Left colon (tissue), 2 donors: ENCODE data around the gene PTPN22. TPM values are rescaled to one million over a fixed set of nuclear protein-coding genes. Genes with fewer than 3 reads are reported as not detected.
A peak's percentile ranks its signal among the peaks of the same experiment; 100 is the strongest.

ENCODE experiments used
- ATAC-seq: fragments of 200-7000 bp; cut with Tn5 transposase; one replicate; pipeline ENCODE4 v1.9.1; 2020; ENCODE audit warnings: mild to moderate bottlenecking, moderate library complexity
- DNase-seq, 2 donors: peaks; one replicate each; pipeline ENCODE4 v3.0.0-alpha.2; 2020
- intact Hi-C, 2 donors: fragments of 100-400 bp; cut with DNase I in 1 of 2; cut with micrococcal nuclease in 1 of 2; formaldehyde crosslinking; loops; one replicate each; pipeline versions ENCODE4 v1.11.2 to v1.14.0; 2022; cut with DNase I, micrococcal nuclease
- total RNA-seq, 2 donors: library from RNA; stranded (reverse); fragmentation: NEBNext Ultra II Directional; extraction: Animal tissue kit (Norgen Biotek cat#: 25700); gene quantifications; one replicate each; pipeline ENCODE4 v1.2.1, GENCODE V29; 2021
- donor health status: DM: no; HTN: no; CAD: no.
- donor health status: DM: yes; HTN: yes; CAD: no.

Gene PTPN22
- total RNA-seq, 2 donors from 2014 or later, result 5.6 to 5.7 TPM

DNA sequence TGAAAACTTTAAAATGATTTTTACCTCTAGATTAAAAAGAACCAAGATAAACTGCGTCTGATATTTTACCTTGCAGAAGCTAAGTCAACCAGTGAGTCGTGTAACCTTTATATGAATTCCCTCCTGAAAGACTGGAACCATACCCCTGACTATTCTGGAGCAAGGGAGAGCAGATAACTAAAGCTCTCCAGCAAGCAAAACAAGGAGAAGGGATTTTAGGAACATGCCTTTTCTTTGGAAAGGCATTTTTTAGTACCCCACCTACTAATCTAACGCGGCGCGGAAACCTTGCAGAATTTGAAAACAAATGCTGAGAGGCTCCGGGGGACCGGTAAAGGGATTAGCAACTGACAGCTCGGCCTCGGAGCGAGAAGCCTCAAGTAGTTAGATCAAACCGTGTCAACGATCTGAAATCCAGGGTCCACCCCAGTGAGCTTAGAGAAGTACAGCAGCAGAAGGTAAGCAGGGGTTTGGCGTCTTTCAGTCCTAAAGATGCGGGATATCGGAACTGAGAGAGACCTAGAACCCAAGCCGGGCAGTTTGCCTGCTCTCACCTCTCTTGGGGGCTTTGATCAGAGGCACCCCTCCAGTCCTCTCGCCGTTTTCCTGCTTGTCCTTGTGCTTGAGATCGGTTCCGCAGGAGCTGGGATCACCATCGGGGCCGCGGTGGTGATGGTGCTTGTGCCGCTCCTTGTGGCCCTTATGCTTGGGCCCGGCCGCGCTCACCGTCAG, 60.2 kb downstream of the PTPN22 start:
- ATAC-seq (peak; percentile 44), DNase-seq (peak; percentile 59 to 71)
- intact Hi-C loops, result no loop called here

DNA sequence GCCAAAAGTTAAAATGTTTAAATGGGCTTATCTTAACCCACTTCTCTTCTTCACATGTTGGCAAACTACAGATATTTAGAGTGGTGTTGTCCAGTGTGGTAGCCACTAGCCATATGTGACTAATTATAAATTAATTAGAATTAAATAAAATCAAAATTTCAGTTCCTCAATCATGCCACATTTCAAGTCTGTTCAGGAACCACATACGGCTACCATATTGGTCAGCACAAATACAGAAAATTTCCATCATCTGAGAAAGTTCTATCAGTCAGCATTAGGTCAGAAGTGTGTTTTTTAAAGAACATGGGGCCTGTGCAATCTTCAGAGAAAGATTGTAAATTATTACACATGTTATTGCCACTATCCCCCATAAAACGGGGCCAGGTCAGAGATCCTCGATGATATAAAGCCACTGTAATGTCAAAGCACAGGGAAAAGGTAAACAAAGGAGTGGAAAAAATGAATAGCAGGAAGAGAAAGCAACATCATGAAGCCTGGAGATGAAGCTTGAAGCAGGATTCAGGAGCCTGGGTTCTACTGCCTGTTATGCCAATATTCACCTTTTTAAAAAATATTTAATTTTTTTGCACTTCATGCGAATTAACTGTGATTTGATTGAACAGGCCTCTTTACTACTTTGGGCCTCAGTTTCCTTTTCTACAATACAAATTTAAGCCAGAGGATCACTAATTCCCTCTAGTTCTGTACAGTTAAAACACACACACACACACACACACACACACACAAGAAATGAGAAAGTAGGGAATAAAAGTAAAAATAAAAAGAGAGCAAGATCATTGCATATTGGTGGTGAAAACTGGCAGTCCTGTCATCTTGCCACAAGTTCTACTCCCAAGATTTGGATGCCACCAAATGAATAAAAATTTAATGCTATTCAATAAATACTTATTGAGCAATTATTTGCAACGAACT, 61.6 kb downstream of the PTPN22 start:
- peak; percentile 20 to 61 for DNase-seq
- intact Hi-C loops, result no loop called here
- peak; percentile 47 for ATAC-seq

DNA sequence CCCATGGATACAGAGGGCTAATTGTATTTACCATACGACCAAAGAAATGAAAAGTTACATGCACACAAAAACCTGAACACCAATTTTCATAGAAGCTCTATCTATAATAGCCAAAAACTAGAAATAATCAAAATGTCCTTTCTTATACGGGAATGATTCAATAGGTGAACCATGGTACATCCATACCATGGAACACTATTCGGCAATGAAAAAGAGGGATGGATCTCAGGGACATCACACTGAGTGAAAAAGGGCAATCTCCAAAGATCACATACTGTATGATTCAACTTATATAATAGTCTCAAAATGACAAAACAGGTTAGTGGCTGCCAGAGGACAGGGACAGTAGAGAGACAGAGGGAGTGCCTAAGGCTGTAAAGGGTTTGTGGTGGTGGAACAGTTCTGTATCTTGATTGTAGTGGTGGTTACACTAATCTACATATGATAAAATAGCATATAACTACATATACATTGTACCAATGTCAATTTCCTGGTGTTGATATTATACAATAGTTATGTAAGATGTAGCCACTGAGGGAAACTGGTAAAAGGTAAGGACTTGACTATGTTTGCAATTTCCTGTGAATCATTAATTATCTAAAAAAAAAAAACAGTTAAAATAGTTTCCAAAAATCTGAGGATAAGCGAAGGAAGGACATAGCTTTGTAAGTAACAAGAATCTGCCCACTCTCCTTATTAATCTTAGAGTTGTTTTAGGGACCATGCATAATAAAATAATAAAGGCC, 62.9 kb downstream of the PTPN22 start:
- ATAC-seq (peak; percentile 35), DNase-seq (no peak)
- intact Hi-C loops, result no loop called here

DNA sequence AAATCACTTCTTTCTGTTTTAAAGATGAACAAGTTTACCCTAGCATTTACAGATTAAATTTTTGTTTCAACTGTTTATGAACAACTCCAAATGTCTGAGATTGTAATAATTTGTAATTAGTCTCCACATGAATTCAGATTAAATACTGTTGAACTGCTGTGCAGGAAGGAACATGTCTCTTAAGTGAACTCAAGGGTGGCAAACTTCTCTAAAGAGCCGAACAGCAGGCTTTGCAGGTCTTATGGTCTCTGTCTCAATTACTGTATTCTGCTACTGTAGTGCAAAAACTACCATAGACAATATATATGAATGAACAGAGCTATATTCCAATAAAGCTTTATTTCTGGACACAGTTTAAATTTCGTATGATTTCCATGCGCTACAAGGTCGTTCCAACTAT, 65.9 kb downstream of the PTPN22 start:
- DNase-seq (no peak), ATAC-seq (no peak)
- intact Hi-C loops, result no loop called here

DNA sequence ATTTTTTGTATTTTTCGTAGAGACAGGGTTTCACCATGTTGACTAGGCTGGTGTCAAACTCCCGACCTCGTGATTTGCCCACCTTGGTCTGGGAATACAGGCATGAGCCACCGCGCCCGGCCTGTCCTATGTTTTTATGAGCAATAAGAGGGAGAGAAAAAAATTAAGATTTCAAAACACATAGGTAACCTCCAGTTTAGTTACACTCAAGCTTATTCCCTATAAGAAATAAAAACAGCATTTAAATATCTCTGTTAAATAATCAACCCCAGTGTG, 66.3 kb downstream of the PTPN22 start:
- intact Hi-C loops, result no loop called here
- ATAC-seq (no peak), DNase-seq (no peak)

DNA sequence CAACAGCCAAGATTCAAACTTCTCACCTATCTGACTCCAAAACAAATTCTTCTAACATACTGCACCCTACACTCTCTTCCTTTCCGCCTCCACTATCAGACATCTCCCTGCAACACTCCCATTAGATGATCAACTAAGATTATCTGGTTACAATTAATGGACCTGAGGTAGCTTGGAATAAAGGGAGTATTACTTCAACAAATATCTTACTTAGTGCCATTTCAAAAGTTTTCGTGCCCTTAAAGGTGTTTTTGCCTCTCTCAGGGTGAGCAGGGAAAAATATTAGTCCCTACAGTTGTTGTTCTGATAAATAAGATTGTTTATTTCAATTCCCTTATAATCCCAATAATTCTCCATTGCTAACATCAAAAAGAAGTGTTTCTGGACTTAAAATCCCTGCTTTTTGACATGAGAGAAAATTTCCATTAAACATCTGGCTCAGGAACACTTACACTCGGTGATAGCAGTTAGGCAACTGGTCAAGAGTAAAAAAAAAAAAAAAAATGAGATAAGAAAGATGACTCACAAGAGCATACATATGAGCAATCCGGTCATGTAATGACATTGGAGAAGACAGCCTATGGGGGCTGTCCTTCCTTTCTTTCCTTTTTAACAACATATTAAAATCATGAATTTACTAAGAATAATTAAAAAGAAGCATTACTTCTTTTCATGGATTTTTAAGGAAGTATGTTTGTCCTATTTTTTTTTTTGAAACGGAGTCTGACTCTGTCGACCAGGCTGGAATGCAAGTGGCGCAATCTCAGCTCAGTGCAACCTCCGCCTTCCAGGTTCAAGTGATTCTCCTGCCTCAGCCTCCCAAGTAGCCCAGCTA, 66.9 kb downstream of the PTPN22 start:
- DNase-seq, result no peak
- intact Hi-C loops, result no loop called here
- peak; percentile 70 for ATAC-seq

DNA sequence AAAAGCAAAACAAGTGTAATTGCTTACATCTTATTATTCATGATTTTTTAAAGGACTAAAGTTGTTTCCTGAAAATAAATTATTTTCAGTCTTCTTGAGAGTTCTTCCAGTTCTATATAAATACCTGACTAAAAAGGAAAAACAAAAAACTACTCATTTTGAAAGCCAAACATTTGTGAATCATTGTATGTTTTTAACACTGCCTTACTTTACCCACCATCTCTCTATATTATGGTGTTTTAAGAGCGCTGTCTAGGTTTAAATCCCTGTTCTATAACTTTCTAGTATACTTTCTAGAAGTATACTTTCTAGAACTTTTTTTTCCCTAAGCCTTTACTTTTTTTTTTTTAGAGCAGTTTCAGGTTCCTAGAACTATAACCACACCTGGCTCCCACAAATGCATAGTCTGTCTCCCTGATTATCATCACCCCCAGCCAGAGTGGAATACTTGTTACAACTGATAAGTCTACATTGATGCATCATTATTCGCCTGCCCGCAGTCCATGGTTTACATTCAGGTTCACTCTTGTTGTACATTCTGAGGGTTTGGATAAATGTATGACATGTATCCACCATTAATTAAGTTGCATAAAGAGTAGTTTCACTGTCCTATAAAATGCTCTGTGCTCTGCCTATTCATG, 69.0 kb downstream of the PTPN22 start:
- intact Hi-C loops, result no loop called here
- ATAC-seq, result no peak

DNA sequence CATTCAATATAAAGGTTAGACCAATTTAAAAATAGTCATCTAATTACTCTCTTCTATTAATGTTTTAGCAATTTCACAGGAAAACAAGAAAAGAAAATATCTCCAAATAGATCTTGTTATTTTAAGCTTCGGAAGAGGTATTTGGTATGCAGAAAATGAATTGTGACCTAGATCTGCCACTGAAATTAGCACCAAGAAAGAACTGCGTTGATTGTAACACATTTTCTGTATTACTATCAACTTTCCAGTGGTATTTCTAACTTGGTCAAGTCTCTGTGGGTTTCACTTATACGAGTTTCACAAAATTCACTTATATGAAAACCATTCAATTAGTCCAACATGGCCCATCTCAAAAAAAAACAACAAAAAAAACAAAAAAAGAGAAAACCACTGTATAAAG, 71.0 kb downstream of the PTPN22 start:
- ATAC-seq (no peak), DNase-seq (no peak)
- intact Hi-C loops, result no loop called here

More for the DNA sequence above, 69.0 kb downstream of the PTPN22 start:
- no peak for DNase-seq

DNA sequence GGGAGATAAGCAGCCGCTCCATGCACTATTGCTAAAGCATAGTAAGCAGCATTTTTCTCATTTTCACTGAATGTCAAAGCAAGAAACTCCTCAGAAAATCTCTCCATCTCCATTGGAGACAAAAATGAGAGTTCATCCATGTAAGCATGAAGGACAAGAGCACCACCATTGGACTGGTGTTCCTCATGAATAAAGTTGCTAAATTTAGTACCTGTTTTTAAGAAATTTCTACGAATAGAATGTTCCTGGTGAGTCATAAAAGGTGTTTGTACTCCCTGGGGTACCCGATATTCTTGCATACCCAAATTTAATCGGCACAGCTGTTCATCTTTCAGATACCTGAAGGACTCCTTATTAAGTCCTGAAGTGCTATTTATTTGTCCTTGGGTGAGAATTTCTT, 74.0 kb downstream of the PTPN22 start:
- intact Hi-C loops, result no loop called here

DNA sequence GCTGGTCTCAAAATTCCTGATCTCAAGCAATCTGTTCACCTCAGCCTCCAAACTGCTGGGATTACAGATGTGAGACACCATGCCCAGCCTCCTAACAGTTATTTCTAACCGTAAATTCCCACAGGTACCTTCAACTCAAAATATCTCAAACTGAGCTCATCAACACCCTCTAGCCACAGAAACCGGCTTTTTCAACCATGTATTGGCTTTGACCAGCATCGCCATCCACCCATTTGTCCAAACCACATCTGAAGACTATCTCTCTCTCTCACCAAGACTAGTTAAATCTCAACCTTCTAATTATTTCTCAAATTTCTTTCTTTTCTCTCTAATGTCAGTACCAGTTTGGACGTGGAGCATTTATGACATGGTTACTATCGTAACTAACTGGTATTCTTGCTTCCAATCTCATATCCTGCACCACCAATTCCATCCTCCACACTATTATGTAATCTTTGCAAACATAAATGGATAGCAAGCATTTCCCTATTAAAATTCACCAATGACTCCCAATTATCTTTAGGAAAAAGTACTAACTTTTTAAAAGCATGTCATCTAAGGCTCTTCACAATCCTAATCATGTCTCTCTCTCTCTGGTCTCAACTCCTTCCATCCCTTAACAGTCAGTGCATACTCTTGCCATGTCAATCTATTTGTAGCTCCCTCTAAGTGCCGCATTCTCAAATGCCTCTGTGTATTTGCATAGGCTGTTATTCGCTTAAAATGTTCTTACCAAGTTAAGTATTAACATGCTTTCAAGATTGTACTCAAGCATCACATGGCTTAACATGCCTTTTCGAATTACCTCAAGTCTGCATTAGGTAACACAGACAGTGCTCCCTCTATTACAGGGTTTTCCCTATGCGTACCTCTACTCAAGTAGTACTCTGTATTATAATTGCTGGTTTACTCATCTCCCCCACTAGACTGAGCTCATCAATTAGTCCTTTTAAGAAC, 77.4 kb downstream of the PTPN22 start:
- ATAC-seq, result peak; percentile 74

More for the DNA sequence above, 74.0 kb downstream of the PTPN22 start:
- DNase-seq (no peak), ATAC-seq (no peak)

DNA sequence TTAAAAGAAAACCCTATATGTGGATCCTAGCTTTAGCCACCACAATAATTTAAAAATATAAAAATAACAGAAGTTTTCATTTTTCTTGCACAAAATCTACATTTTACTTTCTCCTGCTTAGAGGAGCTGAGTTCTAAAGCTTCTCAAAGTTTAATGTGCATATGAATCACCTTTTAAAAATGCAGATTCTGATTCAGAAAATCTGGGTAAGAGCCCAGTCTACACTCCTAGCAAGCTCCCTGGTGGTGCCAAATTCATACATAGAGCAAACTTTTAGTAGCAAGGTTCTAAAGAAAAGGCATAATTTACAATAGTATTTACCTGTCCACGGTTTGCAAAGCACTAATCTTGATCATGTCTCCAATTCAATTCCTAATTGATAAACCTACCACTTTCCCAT, 78.5 kb downstream of the PTPN22 start:
- intact Hi-C loops, result no loop called here
- no peak for ATAC-seq
- DNase-seq, result no peak

More for the DNA sequence above, 77.4 kb downstream of the PTPN22 start:
- DNase-seq, result no peak
- intact Hi-C loops, result no loop called here

DNA sequence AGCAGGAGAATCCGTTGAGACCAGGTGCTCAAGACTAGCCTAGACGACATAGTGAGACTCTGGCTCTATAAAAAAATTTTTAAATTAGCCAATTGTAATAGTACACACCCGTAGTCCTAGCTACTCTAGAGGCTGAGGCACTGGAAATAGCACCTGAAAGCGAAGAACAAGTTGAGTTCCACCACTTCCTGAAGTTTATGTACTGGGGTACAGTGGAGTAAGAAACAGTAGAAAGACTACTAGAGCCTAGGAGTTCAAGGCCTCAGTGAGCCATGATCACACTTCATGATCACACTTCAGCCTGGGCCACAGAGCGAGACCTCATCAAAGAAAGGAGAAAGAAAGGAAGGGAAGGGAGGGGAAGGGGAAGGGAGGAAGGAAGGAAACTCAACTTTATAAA, 79.0 kb downstream of the PTPN22 start:
- DNase-seq (no peak), ATAC-seq (no peak)

DNA sequence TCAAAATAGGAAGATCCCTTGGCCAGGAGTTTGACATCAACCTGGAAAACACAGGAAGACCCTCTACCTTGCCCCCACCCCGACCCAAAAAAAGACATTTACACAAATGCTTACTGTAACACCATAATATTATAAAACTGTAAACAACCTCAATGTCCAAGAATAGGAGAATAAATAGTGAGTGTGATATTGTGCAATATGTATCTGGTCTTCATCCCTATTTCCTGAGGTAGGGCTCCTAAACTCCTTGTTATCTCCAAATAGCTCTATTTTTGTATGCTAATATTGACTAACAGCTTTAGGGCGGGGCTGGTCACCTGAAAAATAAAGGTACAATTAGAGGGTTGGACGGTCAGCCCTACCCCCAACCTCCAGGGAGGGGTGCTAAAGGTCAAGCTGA, 82.7 kb downstream of the PTPN22 start:
- DNase-seq (no peak), ATAC-seq (no peak)
- intact Hi-C loops, result no loop called here

More for the DNA sequence above, 79.0 kb downstream of the PTPN22 start:
- intact Hi-C loops, result no loop called here

DNA sequence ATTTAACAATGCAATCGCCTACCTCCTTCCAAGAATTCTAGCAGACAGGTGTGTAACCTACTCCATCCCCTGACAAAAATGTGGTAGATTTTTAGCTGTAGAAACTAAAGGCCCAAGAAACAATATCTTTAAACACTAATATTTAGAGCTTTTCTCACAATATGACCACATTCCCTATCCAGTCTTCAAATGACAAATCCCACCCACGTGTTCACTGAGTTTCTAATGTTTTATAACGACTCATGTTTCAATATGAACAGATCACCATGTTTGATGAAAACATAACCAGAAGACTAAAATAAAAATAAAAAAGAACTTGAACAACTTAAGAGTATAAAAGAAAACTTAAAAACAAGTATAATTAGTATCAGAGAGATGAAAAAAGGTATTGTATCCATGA, 83.8 kb downstream of the PTPN22 start:
- DNase-seq (no peak), ATAC-seq (no peak)
- intact Hi-C loops, result no loop called here

DNA sequence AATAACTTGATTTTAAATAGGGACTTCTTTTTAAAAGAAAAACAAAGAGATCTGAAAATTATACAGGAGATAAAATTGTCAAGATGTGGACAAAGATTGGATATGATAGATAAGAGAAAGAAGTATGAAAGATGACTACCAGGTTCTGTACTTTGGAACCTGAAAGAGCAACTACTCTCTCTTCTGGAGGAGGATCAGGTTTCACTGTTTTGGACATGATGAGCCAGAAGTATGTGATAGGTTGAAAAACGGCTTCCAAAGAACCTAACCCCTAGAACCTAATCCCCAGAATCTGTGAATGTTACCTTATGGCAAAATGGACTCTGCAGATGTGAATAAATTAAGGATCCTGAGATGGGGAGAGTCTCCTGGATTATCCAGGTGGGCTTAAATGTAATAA, 85.4 kb downstream of the PTPN22 start:
- intact Hi-C loops, result no loop called here
- peak; percentile 31 for ATAC-seq
- DNase-seq, result no peak

DNA sequence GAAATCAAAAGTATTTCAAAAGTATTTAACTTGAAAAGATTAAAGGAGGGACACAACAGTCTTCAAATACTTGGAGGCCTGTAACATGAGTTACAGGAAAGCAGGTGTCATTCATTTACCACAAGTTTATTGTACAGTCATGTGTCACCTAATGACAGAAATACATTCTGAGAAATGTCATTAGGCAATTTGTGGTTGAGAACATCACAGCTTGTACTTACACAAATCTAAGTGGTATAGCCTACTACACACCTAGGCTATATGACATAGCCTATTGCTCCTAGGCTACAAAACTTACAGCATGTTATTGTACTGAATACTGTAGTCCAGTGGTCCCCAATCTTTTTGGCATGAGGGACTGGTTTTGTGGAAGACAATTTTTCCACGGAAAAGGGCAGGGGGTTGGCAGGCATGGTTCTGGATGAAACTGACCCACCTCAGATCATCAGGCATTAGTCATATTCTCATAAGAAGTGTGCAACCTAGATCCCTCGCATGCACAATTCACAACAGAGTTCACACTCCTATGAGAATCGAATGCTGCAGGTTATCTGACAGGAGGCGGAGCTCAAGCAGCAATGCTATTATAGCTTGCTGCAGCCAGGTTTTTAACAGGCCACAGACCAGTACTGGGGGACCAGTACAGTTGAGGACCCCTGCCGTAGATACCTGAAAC, 87.3 kb downstream of the PTPN22 start:
- intact Hi-C loops, result no loop called here
- ATAC-seq, result peak; percentile 41
- no peak for DNase-seq
